OCI-LY7 (cell line): Measurements from ENCODE around the gene SLC43A2. TPM values are rescaled to one million over a fixed set of nuclear protein-coding genes. Genes with fewer than 3 reads are reported as not detected.

ENCODE experiments used
- BruUV-seq: library from RNA; stranded (reverse); fragments of 400-500 nt; replicated peaks from 2 replicates; lab custom pipeline; 2021; lab: Mats Ljungman, UMichigan
- CTCF ChIA-PET: fragments of 300-600 bp; sonication (Branson Sonifier 250); formaldehyde crosslinking; loops from one replicate; lab custom pipeline; 2022; ENCODE audit warnings: antibody characterized with exemption; ENCODE audit not compliant: unreplicated experiment; lab: Charles Lee
- POLR2A ChIA-PET: fragments of 300-600 bp; sonication (Branson Sonifier 250); formaldehyde crosslinking; loops from one replicate; lab custom pipeline; 2022; ENCODE audit warnings: antibody characterized with exemption; lab: Charles Lee
- DNase-seq: peaks from one replicate; pipeline ENCODE4 v3.0.0-alpha.2; 2015; ENCODE audit warnings: low spot score
- H2AFZ ChIP-seq: fragments of 200-600 bp; sonication (generic), shearing (Covaris generic); 2 replicates; pipeline ENCODE4 v1.6.1; 2014; ENCODE audit warnings: mild to moderate bottlenecking, antibody characterized with exemption, low read length, moderate library complexity
- H3K27ac ChIP-seq: fragments of 200-600 bp; sonication (generic); 2 replicates; pipeline ENCODE4 v1.5.1; 2014; ENCODE audit warnings: mixed run types, low read depth, mild to moderate bottlenecking, moderate library complexity, low read length, inconsistent platforms; ENCODE audit not compliant: poor library complexity, severe bottlenecking
- H3K36me3 ChIP-seq: fragments of 200-600 bp; sonication (generic); 2 replicates; pipeline ENCODE4 v1.6.1; 2014; ENCODE audit warnings: mild to moderate bottlenecking, antibody characterized with exemption, low read length, moderate library complexity, mixed read lengths; ENCODE audit not compliant: insufficient read depth
- H3K4me1 ChIP-seq: fragments of 200-600 bp; sonication (generic); 2 replicates; pipeline ENCODE4 v1.5.1; 2014; ENCODE audit warnings: mild to moderate bottlenecking, low read length; ENCODE audit not compliant: insufficient read depth, poor library complexity, severe bottlenecking
- H3K4me2 ChIP-seq: fragments of 200-600 bp; sonication (generic); 2 replicates; pipeline ENCODE4 v1.6.1; 2014; ENCODE audit warnings: mild to moderate bottlenecking, low read length
- H3K4me3 ChIP-seq: fragments of 200-600 bp; sonication (generic); 2 replicates; pipeline ENCODE4 v1.5.1; 2014; ENCODE audit warnings: mild to moderate bottlenecking, low read depth, low read length; ENCODE audit not compliant: poor library complexity, severe bottlenecking
- H3K79me2 ChIP-seq: fragments of 200-600 bp; sonication (generic); 2 replicates; pipeline ENCODE4 v1.6.1; 2016; ENCODE audit warnings: low read depth, mild to moderate bottlenecking, low read length, moderate library complexity, mixed read lengths; ENCODE audit not compliant: insufficient read depth
- H3K9me2 ChIP-seq: fragments of 200-600 bp; sonication (generic); 2 replicates; pipeline ENCODE4 v1.6.1; 2016; ENCODE audit warnings: mild to moderate bottlenecking, low read length, mixed read lengths; ENCODE audit not compliant: insufficient read depth
- H3K9me3 ChIP-seq: fragments of 200-600 bp; sonication (generic); 2 replicates; pipeline ENCODE4 v1.6.1; 2014; ENCODE audit warnings: mild to moderate bottlenecking, mixed run types, low read length, mixed read lengths
- H4K20me1 ChIP-seq: fragments of 200-600 bp; sonication (generic); 2 replicates; pipeline ENCODE4 v1.6.1; 2014; ENCODE audit warnings: mild to moderate bottlenecking, antibody characterized with exemption, low read length, moderate library complexity, mixed read lengths; ENCODE audit not compliant: insufficient read depth
- CTCF ChIP-seq: fragments of 200-600 bp; sonication (generic); conservative IDR thresholded peaks from 2 replicates; pipeline ENCODE4 v1.5.1; 2014; ENCODE audit warnings: mild to moderate bottlenecking, antibody characterized with exemption, low read length, moderate library complexity, mixed read lengths
- EZH2phosphoT487 ChIP-seq: fragments of 200-600 bp; sonication (generic); IDR thresholded peaks from 2 replicates; pipeline ENCODE4 v1.6.1; 2018; ENCODE audit warnings: low read depth, borderline replicate concordance, mild to moderate bottlenecking, mixed run types, antibody characterized with exemption, low read length, moderate library complexity, mixed read lengths
- intact Hi-C: fragments of 100-400 bp; cut with micrococcal nuclease; formaldehyde crosslinking; loops from one replicate; pipeline ENCODE4 v1.10.0; 2022; ENCODE audit not compliant: unreplicated experiment
- total RNA-seq, 2 experiments: library from RNA; depleted of rRNA in 1 of 2; stranded (reverse); fragments of >200 nt in 1 of 2; shearing (Covaris generic) in 1 of 2; gene quantifications; 2 replicates each; pipeline ENCODE4 v1.2.3, GENCODE V29; 2014 to 2022

The SLC43A2 gene
- total RNA-seq, 2 experiments from 2014 or later = 9.2 to 17.1 TPM

GRCh38 chr17:1580979-1581676 lies 47.5 kb downstream of the SLC43A2 start:
- no peak overlapping the region for H3K4me3 ChIP-seq
- ChIA-PET POLR2A (no interaction called here), CTCF (no interaction called here)
- H3K9me3 ChIP-seq = no peaks in the 10 kb centered on the region
- DNase-seq = no peak
- no peaks in the 10 kb centered on the region for H3K9me2 ChIP-seq
- intact Hi-C loops = no loop called here
- H3K4me1 ChIP-seq = peaks cover 12% of the 10 kb centered on the region
- no peaks in the 10 kb centered on the region for H3K36me3 ChIP-seq
- BruUV-seq = no TSS peak
- no peaks in the 10 kb centered on the region for H4K20me1 ChIP-seq
- H2AFZ ChIP-seq = no peak overlapping the region
- H3K79me2 ChIP-seq = no peaks in the 10 kb centered on the region
- no peak overlapping the region for H3K27ac ChIP-seq
- TF ChIP-seq CTCF = no peak
- TF ChIP-seq EZH2phosphoT487 = no peak
- H3K4me2 ChIP-seq = peak overlapping the region; percentile 6; the same call in 1 of the 2 replicates

- peaks cover 22% of the 10 kb centered on the region for H3K4me1 ChIP-seq
- POLR2A ChIA-PET = interaction anchor here (0.5 kb wide), 1 partner anchor 39 kb away, joined by 4 read pairs; no protein-coding TSS in a partner anchor
- no peak overlapping the region for H3K27ac ChIP-seq
- DNase-seq = no peak
- TF ChIP-seq CTCF (no peak), EZH2phosphoT487 (no peak)
- no TSS peak for BruUV-seq
- H3K79me2 ChIP-seq = no peaks in the 10 kb centered on the region
- CTCF ChIA-PET = interaction anchor here (1.8 kb wide), 1 partner anchor 52 kb away, joined by 5 read pairs; no protein-coding TSS in a partner anchor
- no peak overlapping the region for H3K4me3 ChIP-seq
- no peak overlapping the region for H3K4me2 ChIP-seq
- intact Hi-C loops = no loop called here
- no peak overlapping the region for H2AFZ ChIP-seq
- no peaks in the 10 kb centered on the region for H3K36me3 ChIP-seq
- H3K9me2 ChIP-seq = no peaks in the 10 kb centered on the region
- H4K20me1 ChIP-seq = no peaks in the 10 kb centered on the region
- H3K9me3 ChIP-seq = no peaks in the 10 kb centered on the region
Measured at GRCh38 chr17:1578029-1578428, 50.6 kb downstream of the SLC43A2 start.

GRCh38 chr17:1577583-1578013 lies 51.0 kb downstream of the SLC43A2 start:
- BruUV-seq = no TSS peak
- H3K4me2 ChIP-seq = no peak overlapping the region

More at GRCh38 chr17:1577583-1578013, 51.0 kb downstream of the SLC43A2 start:
- H3K4me3 ChIP-seq = no peak overlapping the region
- no peaks in the 10 kb centered on the region for H4K20me1 ChIP-seq
- H3K4me1 ChIP-seq = peaks cover 22% of the 10 kb centered on the region
- H3K27ac ChIP-seq = no peak overlapping the region
- H3K36me3 ChIP-seq = no peaks in the 10 kb centered on the region
- H3K9me2 ChIP-seq = no peaks in the 10 kb centered on the region
- DNase-seq = no peak
- no peak for TF ChIP-seq CTCF
- no peak for TF ChIP-seq EZH2phosphoT487
- intact Hi-C loops = no loop called here
- ChIA-PET CTCF (interaction anchor here (1.8 kb wide), 1 partner anchor 52 kb away, joined by 5 read pairs; no protein-coding TSS in a partner anchor), POLR2A (interaction anchor here (0.5 kb wide), 1 partner anchor 38 kb away, joined by 4 read pairs; no protein-coding TSS in a partner anchor)
- no peaks in the 10 kb centered on the region for H3K9me3 ChIP-seq
- H3K79me2 ChIP-seq = no peaks in the 10 kb centered on the region
- H2AFZ ChIP-seq = no peak overlapping the region
